Measurements from ENCODE around the gene ZNF888.

GRCh38 chr19:52962394-52963246 lies 39.4 kb upstream of the ZNF888 start, which contains the start of gene ZNF816:
- TF ChIP-seq CTCF (IDR thresholded peaks at IDR 0.05; ENCODE audit: low read depth, low read length, poor library complexity, severe bottlenecking) = no peak
- TF ChIP-seq EZH2phosphoT487 (IDR thresholded peaks at IDR 0.05; ENCODE audit: borderline replicate concordance, low read length) = no peak
